GM12878 (cell line): ENCODE measurements around the gene HBD. TPM values are rescaled to one million over a fixed set of nuclear protein-coding genes. Genes with fewer than 3 reads are reported as not detected.

Source experiments
- ATAC-seq: fragments of 200-7000 bp; cut with Tn5 transposase; 3 replicates; pipeline ENCODE4 v1.9.1; 2020; ENCODE audit warnings: mild to moderate bottlenecking, moderate library complexity
- BruUV-seq: library from RNA; stranded (reverse); fragments of 400-500 nt; replicated peaks from 2 replicates; lab custom pipeline; 2021; lab: Mats Ljungman, UMichigan
- CTCF ChIA-PET: fragments of 300-600 bp; sonication (Branson Sonifier 250); formaldehyde crosslinking; extraction: SDS; loops from one replicate; lab custom pipeline; 2021; ENCODE audit warnings: inconsistent platforms; lab: Yijun Ruan, JAX
- POLR2A ChIA-PET: fragments of 350-600 bp; formaldehyde crosslinking; extraction: SDS; loops from one replicate; lab custom pipeline; 2021; ENCODE audit warnings: inconsistent platforms; lab: Charles Lee
- RAD21 ChIA-PET: fragments of 300-600 bp; sonication (Branson Sonifier 250); formaldehyde crosslinking; loops from one replicate; lab custom pipeline; 2023; ENCODE audit warnings: antibody characterized with exemption; ENCODE audit not compliant: unreplicated experiment; lab: Charles Lee
- SMC1A ChIA-PET: fragments of 300-600 bp; sonication (Branson Sonifier 250); formaldehyde crosslinking; loops from one replicate; lab custom pipeline; 2023; ENCODE audit not compliant: unreplicated experiment, uncharacterized antibody; lab: Charles Lee
- DNase-seq: peaks from one replicate; pipeline ENCODE4 v3.0.0-alpha.2; 2011; ENCODE audit warnings: low read depth, low spot score
- FAIRE-seq: peaks from 3 replicates; lab custom pipeline; 2011; peaks lifted over from hg19 to GRCh38; lab: Jason Lieb, UNC
- H2AFZ ChIP-seq: 2 replicates; pipeline ENCODE4 v1.6.0; 2011; ENCODE audit warnings: low read depth, low read length, control low read depth; ENCODE audit not compliant: control insufficient read depth
- H3K27ac ChIP-seq: 2 replicates; pipeline ENCODE4 v1.5.1; 2011; ENCODE audit warnings: control low read depth; ENCODE audit not compliant: control insufficient read depth, insufficient read depth
- H3K27me3 ChIP-seq, 2 experiments: replicated peaks in 1 of 2; 2 replicates each; pipeline versions ENCODE4 v1.6.0 to v1.6.1; 2011; ENCODE audit warnings: low read length in 1 of 2; ENCODE audit not compliant: control insufficient read depth in 2 of 2, insufficient read depth in 2 of 2
- H3K36me3 ChIP-seq, 2 experiments: 2 replicates each; pipeline ENCODE4 v1.5.1; 2011; ENCODE audit warnings: low read length in 1 of 2; ENCODE audit not compliant: control insufficient read depth in 2 of 2, insufficient read depth in 2 of 2
- H3K4me1 ChIP-seq: 2 replicates; pipeline ENCODE4 v1.6.1; 2011; ENCODE audit warnings: mild to moderate bottlenecking, low read length, moderate library complexity, mixed read lengths; ENCODE audit not compliant: control insufficient read depth, insufficient read depth
- H3K4me2 ChIP-seq: 2 replicates; pipeline ENCODE4 v1.6.0; 2011; ENCODE audit warnings: control low read depth; ENCODE audit not compliant: control insufficient read depth, insufficient read depth
- H3K4me3 ChIP-seq: fragments of 200-600 bp; sonication (generic); 2 replicates; pipeline ENCODE4 v1.5.1; 2016
- H3K79me2 ChIP-seq: 2 replicates; pipeline ENCODE4 v1.6.0; 2011; ENCODE audit warnings: low read length; ENCODE audit not compliant: control insufficient read depth, insufficient read depth
- H3K9ac ChIP-seq: 2 replicates; pipeline ENCODE4 v1.8.0; 2011; ENCODE audit warnings: low read length, control low read depth, mixed read lengths; ENCODE audit not compliant: control insufficient read depth, insufficient read depth
- H3K9me3 ChIP-seq: replicated peaks from 3 replicates; pipeline ENCODE4 v1.5.1; 2011; ENCODE audit warnings: mild to moderate bottlenecking, low read length; ENCODE audit not compliant: control insufficient read depth, insufficient read depth
- H4K20me1 ChIP-seq: 2 replicates; pipeline ENCODE4 v1.6.0; 2011; ENCODE audit not compliant: control insufficient read depth, insufficient read depth
- CBFB ChIP-seq: IDR thresholded peaks from 2 replicates; pipeline ENCODE4 v1.6.1; 2016; ENCODE audit warnings: antibody characterized with exemption, low read depth
- CHD4 ChIP-seq: fragments of 200-600 bp; sonication (generic); IDR thresholded peaks from 2 replicates; pipeline ENCODE4 v1.6.1; 2016; ENCODE audit warnings: mild to moderate bottlenecking
- GABPA ChIP-seq: IDR thresholded peaks from 2 replicates; pipeline ENCODE4 v1.6.1; 2014; ENCODE audit warnings: antibody characterized with exemption, low read depth, mild to moderate bottlenecking, inconsistent platforms
- MEF2A ChIP-seq: IDR thresholded peaks from 2 replicates; pipeline ENCODE4 v1.6.1; 2011; ENCODE audit warnings: low read depth, mild to moderate bottlenecking, low read length, moderate library complexity; ENCODE audit not compliant: insufficient read depth
- MYC ChIP-seq: IDR thresholded peaks from 2 replicates; pipeline ENCODE4 v1.6.1; 2011; ENCODE audit warnings: mild to moderate bottlenecking, low read length, moderate library complexity, inconsistent platforms; ENCODE audit not compliant: insufficient read depth, insufficient replicate concordance, insufficient read length, severe bottlenecking
- NR2F1 ChIP-seq: fragments of 450-650 bp; conservative IDR thresholded peaks from 2 replicates; pipeline ENCODE4 v1.6.1; 2017; ENCODE audit warnings: mild to moderate bottlenecking
- WRNIP1 ChIP-seq: IDR thresholded peaks from 2 replicates; pipeline ENCODE4 v1.6.1; 2011; ENCODE audit warnings: low read depth, low read length, improper control_type of control experiment, borderline replicate concordance
- YY1 ChIP-seq: IDR thresholded peaks from 2 replicates; pipeline ENCODE4 v1.6.1; 2011; ENCODE audit warnings: low read depth, mild to moderate bottlenecking, low read length
- WGBS: methylation state at CpG from one replicate; pipeline ENCODE4 v1.1.6; 2016; ENCODE audit warnings: low lambda C conversion rate; ENCODE audit not compliant: insufficient replicate concordance, insufficient coverage; ENCODE audit errors: missing lambda C conversion rate; 5-methylcytosine and 5-hydroxymethylcytosine counted together
- in situ Hi-C: fragments of 300-500 bp; cut with MboI; formaldehyde crosslinking; loops from 9 replicates; pipeline ENCODE4 v1.14.3; 2018; ENCODE audit warnings: mixed read lengths
- intact Hi-C: fragments of 100-400 bp; cut with micrococcal nuclease; formaldehyde crosslinking; loops from one replicate; pipeline ENCODE4 v1.14.2; 2022; ENCODE audit not compliant: unreplicated experiment
- polyA plus RNA-seq, 11 experiments: library from polyadenylated mRNA; depleted of rRNA in 4 of 11; unstranded in 6 of 11; stranded (reverse) in 5 of 11; fragments of >200 nt; fragmentation: Nextera tagmentation in 4 of 11; fragmentation: Illumina TruSeq in 1 of 11; extraction: Ambion mirVana in 4 of 11; extraction: Trizol in 1 of 11; gene quantifications; 1 replicate in 1 of 11; 2 replicates in 10 of 11; pipeline versions ENCODE4 v1.2.1 to v1.2.3, GENCODE V29; 2011 to 2016; ENCODE audit warnings: inconsistent platforms in 2 of 11, missing spikeins in 2 of 11, low read depth in 1 of 11
- total RNA-seq, 4 experiments: library from RNA; depleted of rRNA in 3 of 4; stranded (reverse); fragments of >200 nt in 3 of 4; fragmentation: Illumina TruSeq in 1 of 4; extraction: Trizol in 1 of 4; gene quantifications; 2 replicates each; pipeline versions ENCODE4 v1.2.1 to v1.2.3, GENCODE V29; 2013 to 2021

HBD gene
- total and polyA plus RNA-seq, 10 of the 15 experiments (the other 5 are each of a cell fraction or from before 2014, with no cell fraction given), result 0.11 to 0.32 TPM; not detected in 8

GRCh38 chr11:5239046-5239445 is 4.8 kb upstream of the HBD start (continued):
- no peak for TF ChIP-seq CHD4

- H3K4me1 ChIP-seq, result no peaks in the 10 kb centered on the region; the same call in 1 of the 2 replicates
- no peak overlapping the region for H3K27ac ChIP-seq
- BruUV-seq, result no TSS peak
- no peaks in the 10 kb centered on the region for H3K36me3 ChIP-seq
- DNase-seq (no peak), ATAC-seq (no peak)
- POLR2A ChIA-PET, result no interaction called here
- 2% methylated on average over 2 of the region's 2 CpGs for WGBS
- no peak overlapping the region for H3K4me3 ChIP-seq
- TF ChIP-seq MEF2A (no peak), GABPA (no peak), YY1 (no peak), MYC (no peak), NR2F1 (no peak), WRNIP1 (no peak), CBFB (no peak)
- TF ChIP-seq, all 136 proteins: peak for 0
- Histone ChIP-seq H3K79me2 (no peaks in the 10 kb centered on the region), H3K9ac (no peak overlapping the region), H2AFZ (no peak overlapping the region), H4K20me1 (no peaks in the 10 kb centered on the region), H3K9me3 (no peaks in the 10 kb centered on the region), H3K4me2 (no peak overlapping the region), H3K27me3 (no peaks in the 10 kb centered on the region; a peak in 1 of 4 replicates)
- ChIA-PET SMC1A (no interaction called here), RAD21 (no interaction called here), CTCF (no interaction called here)
- in situ Hi-C loops, result no loop called here
- no peak for FAIRE-seq
- intact Hi-C loops, result no loop called here
Measured at GRCh38 chr11:5238486-5238885, 4.2 kb upstream of the HBD start.
